NCI-H1105 treated with DMSO at 0.1 percent for 48 hours (cell line): ENCODE measurements around the gene AGPAT4.
"Not testable (repeated sequence)": the region's sequence is repeated elsewhere in the genome, so short reads cannot be mapped to it uniquely, and the experiment has no call there.

Source experiments
- DNase-seq: peaks from one replicate; lab custom pipeline; 2025; lab: John Stamatoyannopoulos, UW

Gene AGPAT4, protein sequence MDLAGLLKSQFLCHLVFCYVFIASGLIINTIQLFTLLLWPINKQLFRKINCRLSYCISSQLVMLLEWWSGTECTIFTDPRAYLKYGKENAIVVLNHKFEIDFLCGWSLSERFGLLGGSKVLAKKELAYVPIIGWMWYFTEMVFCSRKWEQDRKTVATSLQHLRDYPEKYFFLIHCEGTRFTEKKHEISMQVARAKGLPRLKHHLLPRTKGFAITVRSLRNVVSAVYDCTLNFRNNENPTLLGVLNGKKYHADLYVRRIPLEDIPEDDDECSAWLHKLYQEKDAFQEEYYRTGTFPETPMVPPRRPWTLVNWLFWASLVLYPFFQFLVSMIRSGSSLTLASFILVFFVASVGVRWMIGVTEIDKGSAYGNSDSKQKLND

DNA sequence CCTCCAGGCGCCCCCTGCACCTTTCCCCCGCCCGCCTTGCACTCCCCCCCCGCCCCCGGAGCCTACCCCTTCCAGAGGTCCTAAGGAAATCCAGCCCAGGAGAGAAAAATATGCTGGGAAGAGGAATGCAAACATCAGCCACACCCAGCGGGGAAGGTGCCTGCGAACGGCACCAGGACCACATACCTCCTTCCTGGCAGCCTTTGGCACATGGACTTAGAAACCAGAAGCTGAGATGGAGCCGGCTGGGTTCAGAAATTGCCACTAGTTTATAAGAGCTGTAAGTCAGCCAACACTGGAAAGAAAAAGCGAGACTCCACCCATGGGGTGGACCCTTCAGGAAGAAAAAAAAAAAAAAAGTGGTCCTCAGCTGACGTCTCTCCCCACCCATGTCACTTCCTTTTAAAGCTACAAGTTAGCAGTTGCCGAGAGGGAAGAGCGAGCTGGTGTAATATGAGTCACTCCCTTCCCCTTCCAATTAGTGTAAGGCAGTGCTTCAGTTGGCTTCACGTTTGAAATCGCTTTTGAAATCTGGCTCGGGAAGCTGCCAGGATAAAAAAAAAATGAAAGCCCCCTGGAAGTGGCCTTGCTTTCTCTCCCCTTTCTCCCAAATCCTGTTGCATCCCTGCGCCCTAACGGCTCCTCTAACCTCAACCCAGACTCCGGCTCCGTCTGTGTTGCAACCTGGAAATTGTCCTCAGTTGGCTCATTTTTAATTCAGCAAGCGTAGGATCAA is at the start of gene AGPAT4:
TSS of gene AGPAT4 (minus strand) at position 310 of the 736 bp plus-strand sequence. CDS start 41,848 bp downstream, outside the sequence.
- DNase-seq, result peak; percentile 99

DNA sequence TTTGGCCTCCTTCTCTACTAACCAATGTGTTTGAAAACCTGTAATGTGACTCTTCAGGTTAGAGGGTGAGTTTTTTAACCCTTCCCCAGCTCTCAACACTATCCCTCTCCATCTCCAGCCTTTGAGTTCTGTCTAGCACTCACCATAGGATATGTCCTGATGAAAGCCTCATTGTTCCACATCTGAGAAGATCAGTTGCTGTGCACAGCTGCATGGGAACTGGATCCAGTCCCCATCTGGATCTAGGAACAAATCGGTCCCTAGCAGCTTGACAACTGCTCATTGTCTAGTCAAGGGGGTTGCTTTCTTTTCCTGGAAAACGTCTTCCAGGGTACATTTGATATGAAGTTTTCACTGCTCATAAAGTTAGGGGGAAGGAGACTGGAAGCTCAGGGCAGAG is 45.4 kb upstream of the AGPAT4 start:
- no peak for DNase-seq

DNA sequence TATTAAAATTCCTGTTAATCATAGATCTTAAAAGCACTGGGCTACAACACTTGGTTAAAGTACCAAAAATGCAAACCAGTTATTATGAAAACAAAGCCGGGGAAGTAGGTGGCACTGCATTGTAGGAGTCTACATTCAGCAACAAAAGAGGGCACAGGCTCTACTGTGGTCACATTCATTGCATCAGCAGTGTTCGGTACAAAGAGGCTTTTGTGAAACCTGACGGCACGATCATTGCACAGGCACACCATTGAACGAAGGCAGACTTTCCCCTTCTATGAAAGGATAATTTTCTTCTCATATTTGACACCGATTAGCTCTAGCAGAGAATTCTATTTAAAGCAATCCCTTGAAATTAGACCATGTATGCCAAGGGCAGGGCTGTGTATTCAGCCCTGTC is 44.6 kb upstream of the AGPAT4 start:
- no peak for DNase-seq

DNA sequence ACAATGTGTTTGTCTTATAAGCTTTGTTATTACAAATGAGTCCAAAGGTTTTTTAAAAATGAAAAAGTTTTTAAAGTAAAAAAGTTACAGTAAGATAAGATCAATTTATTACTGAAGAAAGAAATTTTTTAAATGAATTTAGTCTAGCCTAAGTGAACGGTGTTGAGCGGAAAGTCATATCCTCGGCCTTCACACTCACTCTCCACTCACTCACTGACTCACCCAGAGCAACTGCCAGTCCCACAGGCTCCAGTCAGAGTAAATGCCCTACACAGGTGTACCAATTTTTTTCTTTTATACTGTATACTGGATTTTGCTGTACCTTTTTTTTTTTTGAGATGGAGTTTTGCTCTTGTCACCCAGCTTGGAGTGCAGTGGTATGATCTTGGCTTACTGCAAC is 42.7 kb upstream of the AGPAT4 start:
- no peak for DNase-seq

DNA sequence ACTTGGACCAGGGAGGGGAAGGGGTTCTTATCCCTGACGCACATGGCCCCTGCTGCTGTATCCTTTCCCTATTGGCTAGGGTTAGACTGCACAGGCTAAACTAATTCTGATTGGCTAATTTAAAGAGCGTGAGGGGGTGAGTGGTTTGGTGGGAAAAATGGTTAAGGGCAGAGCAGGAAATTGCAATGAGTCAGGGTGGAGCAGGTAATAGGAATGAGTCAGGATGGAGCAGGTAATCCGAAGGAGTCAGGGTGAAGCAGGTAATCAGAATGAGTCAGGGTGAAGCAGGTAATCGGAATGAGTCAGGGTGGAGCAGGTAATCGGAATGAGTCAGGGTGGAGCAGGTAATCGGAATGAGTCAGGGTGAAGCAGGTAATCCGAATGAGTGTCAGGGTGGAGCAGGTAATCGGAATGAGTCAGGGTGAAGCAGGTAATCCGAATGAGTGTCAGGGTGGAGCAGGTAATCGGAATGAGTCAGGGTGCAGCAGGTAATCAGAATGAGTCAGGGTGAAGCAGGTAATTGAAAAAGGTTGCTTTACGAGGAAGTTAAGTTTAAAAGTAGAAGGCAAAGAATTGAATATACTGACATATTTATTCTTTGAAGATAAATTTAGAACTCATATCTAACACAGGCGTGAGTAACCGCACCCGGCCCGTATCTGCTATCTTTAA is 41.5 kb upstream of the AGPAT4 start:
- DNase-seq, result not testable (repeated sequence)

DNA sequence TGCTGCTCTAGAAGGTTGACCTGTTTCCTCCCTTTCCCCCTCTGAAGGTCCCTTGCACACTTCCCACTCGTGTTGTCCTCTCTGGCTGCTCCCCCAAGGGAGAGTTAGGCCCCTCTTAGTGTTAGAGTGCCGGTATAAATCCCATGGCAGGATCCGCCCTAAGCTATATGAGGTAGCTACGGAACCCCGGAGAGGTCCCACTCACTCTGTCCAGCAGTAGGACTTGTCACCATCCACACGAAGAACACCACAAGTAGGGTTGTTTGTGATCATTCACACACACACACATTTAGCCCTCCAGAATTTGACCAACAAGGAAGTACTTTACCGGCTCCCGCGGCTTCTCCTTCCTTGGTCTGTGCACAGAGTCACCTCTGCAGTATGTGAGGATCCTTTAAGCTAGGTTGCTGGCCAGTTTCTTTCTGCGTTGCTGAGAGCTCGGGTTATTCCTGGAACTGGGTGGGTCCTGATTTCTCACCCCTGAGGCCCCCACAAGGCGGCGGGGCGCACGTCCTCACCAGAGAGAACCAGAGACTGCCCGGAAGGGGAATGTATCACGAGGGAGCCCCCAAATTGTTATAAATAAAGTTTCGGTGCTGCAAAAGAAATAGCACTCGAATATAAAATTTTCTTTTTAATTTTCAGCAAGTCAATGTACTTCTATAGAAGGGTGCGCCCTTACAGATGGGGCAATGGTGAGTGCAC is 40.8 kb upstream of the AGPAT4 start:
- DNase-seq, result not testable (repeated sequence)

DNA sequence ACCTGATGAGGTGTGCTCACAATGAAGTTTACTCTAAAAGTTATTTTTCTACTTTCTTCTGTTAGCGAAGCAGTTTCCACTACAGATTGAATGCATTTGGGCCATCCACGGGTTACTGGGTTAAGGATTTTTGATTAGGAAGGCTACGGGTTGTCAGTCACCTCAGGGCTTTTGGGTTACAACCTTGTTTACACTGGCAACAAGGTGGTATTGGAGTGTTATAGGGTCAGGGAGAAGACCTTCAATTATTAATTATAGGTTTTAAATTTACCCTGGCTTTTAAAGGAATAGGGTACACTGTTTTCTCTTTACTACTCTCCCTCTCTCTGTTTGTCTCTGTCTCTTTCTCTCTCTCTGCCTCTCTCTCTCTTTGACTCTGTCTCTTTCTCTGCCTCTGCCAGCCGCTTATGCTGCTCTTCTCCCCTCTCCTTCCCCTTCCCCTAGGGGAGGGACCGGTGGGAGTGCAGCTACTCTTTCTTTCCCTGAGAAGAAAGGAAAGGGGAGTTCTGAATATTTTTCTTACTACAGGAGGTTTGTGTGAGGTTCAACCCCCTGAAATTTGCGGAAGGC is 40.2 kb upstream of the AGPAT4 start:
- DNase-seq, result no peak

DNA sequence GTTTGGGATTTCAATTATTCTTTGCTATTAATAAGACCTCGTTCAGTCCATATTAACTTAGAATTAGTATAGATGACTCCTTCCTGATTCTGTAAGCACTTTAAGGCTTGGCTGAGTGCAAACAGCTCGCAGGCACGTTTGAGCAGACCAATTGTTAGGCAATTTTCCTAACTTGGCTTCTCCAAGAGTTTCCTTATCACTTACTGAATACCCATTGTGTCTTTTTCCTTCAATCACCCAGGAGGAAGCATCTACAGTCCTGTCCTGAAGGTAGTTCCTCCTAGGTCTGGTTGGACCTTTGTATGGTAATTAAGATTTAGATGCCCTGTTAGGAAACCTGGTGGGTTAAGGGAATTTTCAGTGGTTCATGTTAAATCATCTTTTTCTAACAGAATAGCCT is 39.6 kb upstream of the AGPAT4 start:
- DNase-seq, result not testable (repeated sequence)

DNA sequence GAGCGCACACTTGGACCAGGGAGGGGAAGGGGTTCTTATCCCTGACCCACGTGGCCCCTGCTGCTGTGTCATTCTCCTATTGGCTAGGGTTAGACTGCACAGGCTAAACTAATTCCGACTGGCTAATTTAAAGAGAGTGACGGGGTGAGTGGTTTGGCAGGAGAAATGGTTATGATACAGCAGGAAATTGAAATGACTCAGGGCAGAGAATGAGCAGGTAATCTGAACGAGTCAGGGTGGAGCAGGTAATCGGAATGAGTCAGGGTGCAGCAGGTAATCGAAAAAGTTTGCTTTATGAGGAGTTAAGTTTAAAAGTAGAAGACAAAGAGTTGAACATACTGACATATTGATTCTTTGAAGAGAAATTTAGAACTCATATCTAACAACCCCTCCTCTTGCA is 35.9 kb upstream of the AGPAT4 start:
- not testable (repeated sequence) for DNase-seq

DNA sequence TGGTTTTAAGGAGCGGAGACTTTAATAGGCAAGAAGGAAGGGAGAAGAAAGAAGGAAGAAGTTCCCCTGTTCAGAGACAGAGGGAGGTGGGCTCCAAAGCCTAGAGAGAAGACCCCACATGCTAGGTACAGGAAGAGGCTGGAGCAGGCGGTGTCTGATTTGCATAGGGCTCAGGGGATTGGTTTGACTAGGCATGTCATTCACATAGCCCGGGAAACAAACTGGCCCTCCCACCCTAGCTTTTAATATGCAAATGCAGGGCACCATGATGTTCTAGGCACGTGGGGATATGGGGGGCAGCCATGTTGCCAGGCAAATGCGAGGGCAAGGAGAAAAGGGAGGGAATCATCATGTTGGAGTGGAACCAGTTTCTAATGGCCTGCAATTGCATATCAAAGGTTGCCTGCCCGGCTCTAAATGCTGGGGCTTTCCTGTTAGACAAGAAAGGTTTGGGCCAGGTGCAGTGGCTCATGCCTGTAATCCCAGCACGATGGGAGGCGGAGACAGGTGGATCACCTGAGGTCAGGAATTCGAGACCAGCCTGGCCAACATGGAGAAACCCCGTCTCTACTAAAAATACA is 34.3 kb upstream of the AGPAT4 start:
- DNase-seq, result no peak

DNA sequence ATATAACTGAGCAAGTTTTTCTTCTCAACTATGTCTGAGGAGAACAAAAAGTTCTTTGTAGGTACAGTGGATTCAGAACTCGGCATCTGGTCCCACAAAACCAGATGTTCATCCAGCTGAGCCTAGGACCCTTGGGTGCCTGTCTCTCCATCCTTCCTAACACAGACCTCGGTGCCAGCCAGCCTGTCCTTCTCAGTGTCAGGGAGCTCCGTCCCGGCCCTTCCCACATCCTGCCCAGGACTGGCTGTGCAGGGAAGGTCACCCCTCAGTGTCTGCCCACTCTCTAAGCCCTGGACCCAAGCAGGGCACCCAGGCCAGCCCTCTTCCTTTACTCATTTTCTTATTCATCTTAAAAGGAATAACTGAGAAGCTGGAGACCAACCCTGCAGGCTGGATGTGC is 32.0 kb upstream of the AGPAT4 start:
- no peak for DNase-seq

DNA sequence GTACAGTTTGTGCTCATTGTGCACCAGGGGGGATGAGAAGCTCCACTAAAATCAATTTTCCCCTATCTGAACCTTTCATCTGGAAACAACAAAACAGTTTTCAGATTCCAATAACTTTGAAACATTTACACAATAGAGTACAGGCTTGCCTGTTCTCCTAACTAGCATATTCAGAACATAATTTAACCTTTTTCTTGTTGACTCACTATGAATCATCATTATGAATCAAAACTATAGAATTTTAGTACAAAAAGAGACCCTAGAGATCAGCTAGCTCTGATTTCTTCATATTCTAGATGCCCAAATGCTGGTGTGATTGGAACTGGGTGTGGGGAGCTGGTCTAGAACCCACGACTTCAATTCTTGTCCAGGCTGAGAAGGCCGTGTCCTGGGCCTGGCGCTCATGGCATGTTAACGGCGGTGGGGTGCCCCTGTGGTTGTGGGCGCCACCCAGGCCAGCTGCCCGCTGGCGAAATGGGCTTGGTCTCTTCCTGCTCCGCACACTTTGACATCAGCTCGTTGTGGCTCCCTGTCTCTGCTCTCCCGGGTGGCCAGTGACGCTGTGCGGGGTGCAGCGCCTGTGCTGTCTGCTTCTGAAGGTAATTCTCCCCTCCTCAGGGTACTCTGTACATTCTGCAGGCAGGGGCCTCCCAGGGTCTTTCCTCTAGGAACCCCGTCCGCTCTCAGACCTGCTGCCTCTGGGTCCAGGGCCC is 29.9 kb upstream of the AGPAT4 start:
- DNase-seq, result no peak

DNA sequence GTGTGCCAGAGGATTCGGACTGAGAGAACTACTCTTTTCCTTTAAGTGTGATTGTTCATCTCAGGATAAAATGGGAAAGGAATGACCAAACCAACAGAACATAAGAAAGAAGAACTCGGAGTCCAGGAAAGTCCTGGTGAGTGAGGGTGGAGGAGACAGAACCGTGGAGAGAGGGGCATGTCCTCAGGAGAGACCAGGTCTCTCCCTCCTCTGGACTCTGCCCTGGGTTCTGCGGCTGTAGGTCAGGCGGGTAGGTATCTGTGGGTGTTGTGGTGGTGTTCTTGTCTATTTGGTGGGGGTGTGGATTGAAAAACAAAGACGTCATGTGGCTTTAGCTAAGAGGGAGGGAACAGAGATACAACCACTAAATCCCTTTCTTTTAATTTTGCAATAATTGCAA is 29.1 kb upstream of the AGPAT4 start:
- no peak for DNase-seq

DNA sequence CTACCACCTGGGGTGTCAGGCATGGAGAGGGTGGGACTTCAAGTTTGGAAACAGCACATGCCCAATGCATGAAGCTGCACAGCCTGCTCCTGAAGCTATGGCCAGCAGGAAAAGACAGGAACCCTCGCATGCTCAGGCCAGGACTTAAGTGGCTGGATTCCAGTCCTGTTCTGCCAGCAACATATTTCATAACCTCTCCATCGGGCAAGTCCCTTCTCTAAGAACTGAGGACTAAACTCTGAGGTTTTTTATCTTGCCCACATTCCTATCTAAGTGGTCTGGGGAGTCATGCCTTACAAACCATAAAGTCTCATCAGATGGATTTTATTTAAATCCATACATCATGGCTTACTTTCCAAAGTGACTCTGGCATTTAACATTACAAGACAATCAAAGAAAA is 27.5 kb upstream of the AGPAT4 start:
- DNase-seq, result no peak

DNA sequence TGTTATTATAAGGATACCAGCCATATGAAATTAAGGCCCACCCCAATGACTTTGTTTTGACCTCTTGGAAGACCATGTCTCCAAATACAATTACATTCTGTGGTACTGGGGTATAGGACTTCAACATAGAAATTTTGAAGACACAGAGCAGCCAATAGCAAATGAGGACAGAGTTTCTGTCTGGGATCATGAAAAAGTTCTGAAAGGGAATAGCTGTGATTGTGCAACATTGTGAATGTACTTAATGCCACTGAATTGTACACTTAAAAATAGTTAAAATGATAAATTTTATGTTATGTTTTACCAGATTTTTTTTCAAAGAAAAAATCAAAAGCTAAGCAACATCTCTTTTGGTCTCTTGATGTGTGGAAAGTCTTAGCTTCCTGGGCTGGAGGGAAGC is 27.0 kb upstream of the AGPAT4 start:
- no peak for DNase-seq

DNA sequence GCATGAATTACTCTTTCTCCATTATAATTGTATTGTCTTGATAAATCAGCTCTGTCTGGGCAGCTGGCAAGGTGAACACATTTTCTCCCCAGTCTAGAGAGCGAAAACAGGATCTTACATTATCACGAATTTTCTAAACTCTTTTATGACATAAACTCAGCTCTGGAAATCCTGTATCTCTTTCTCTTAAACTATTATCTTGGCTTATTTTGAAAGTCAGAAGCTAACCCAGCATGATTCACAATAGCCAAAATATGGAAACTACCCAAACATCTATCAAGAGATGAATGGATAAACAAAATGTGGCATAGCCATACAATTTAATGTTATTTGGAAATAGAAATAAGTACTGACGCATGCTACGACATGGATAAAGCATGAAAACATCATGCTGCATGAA is 25.9 kb upstream of the AGPAT4 start:
- DNase-seq, result no peak

DNA sequence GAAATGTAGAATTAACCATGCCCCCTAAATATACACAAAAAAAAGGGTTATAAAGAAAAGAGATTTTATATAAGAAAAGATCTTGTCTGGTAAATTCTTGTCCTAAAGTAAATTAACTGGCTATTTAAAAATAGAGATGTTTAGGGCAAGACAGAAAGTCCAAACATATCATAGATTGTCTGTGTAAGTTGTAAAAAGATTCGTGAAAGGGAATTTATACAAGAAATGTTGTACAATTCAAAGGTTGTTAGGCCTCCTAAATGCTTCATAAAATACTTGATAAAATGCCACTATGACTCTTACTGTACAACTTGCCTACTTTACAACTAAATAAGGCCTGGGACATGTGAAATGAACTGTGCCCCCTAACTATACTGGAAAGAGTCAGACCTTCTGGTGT is 21.9 kb upstream of the AGPAT4 start:
- no peak for DNase-seq

DNA sequence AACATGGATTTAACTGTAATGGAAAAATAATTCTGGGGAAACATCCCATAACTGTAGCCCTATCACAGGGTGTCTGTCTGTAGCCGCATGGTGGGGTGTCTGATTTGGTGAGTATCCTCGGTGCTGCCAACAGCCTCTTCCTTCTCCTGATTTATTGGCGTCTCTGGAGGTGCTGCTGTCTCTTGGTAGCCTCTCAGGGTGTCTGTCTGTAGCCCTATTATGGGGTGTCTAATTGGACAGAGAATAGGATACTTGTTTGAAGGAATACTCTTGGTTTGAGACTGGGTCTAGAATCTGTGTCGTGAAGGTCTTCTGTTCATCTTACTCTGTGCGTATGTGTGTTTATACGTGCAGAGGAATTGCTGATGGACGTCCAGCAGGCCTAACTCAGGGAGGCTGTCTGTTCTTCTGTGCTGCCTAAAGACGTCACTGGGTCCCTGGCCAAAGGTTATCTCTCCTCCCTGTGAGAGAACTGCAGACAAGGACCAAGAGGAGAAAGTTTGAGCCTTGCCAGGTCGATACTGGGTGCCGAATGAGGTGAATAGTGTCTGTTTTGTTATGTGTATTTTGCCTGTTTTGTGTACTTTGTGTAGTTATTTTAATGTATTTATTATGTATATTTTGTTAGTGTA is 18.9 kb upstream of the AGPAT4 start:
- no peak for DNase-seq

DNA sequence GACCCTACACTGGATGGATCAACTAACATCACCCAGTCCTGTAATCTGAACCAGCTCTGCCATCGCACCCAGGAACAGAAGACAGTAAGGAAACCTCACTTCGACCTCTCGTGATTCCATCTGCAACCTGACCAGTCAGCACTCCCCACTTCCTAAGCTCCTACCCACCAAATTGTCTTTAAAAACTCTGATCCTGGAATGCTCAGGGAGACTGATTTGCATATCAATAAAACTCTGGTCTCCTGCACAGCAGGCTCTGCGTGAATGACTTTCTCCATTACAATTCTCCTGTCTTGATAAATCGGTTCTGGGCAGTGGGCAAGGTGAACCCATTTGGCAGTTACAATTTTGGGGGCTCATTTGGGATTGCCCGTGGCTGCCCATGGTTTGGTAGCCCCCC is 18.3 kb upstream of the AGPAT4 start:
- DNase-seq, result no peak

DNA sequence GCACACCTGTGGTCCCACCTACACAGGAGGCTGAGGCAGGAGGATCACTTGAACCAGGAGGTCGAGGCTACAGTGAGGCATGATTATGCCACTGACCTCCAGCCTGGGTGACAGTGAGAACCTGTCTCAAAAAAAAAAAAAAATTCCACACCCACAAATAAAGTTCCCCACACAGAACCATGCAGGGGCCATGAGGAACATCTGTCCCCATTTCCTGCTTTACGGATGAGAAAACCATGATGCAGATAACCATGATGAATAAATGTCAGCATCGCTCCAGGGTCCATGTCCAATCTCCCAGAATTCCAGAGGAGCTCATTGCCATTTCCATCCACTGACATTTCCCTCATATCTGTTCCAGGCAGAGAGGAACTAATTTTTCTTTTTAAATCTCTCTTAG is 16.9 kb upstream of the AGPAT4 start:
- DNase-seq, result no peak

DNA sequence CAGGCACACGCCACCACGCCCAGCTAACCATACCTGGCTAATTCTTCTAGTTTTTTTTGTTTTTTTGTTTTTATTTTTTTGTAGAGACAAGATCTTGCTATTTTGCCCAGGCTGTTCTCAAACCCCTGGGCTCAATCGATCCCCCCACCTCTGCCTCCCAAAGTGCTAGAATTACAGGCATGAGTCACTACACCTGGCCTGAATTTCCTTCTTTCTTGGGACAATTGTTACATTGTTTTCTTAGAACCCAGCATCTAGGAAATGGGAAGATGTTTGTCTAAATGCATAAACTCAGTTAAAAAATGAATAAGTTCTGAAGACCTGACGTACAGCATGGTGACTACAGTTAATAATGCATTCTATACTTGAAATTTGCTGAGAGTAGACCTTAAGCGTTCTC is 10.8 kb upstream of the AGPAT4 start:
- no peak for DNase-seq
